ENCODE measurements around the gene SEPTIN10.

The SEPTIN10 gene

GRCh38 chr2:109494351-109494750, 119.4 kb downstream of the SEPTIN10 start:
- CTCF ChIA-PET: interaction anchor here (0.7 to 1.1 kb wide), 3 partner anchors 16 to 368 kb away, joined by 3 read pairs; no protein-coding TSS in a partner anchor
- no peak overlapping the region for H3K4me3 ChIP-seq (ENCODE audit: low read depth, low read length)
- no peaks in the 10 kb centered on the region for H3K4me1 ChIP-seq (ENCODE audit: control insufficient read depth, insufficient read depth, low read length)

GRCh38 chr2:109493176-109493935, 120.4 kb downstream of the SEPTIN10 start:
- TF ChIP-seq ZNF18 (tag by site-specific recombination; IDR thresholded peaks at IDR 0.05): peak; percentile 56; the same call in 1 of the 2 replicates
- TF ChIP-seq ZSCAN4 (tag by site-specific recombination; IDR thresholded peaks at IDR 0.05): peak; percentile 62
- no peak for TF ChIP-seq WT1 (tag by site-specific recombination; IDR thresholded peaks at IDR 0.05)
- Histone ChIP-seq H3K9me3 (ENCODE audit: control insufficient read depth, insufficient read depth, low read depth, low read length) (no peaks in the 10 kb centered on the region), H3K27ac (ENCODE audit: extremely low read depth, low read depth, low read length) (no peak overlapping the region), H3K4me1 (ENCODE audit: control insufficient read depth, insufficient read depth, low read length) (no peaks in the 10 kb centered on the region), H3K4me3 (ENCODE audit: low read depth, low read length) (no peak overlapping the region), H3K36me3 (ENCODE audit: control insufficient read depth in 2 of 2, insufficient read depth in 1 of 2, low read length in 2 of 2) (peaks cover 7 to 12% of the 10 kb centered on the region in 2 experiments; a peak in 2 of 3 replicates)
- ChIA-PET CTCF (no interaction called here), POLR2A (no interaction called here)

More at GRCh38 chr2:109494351-109494750, 119.4 kb downstream of the SEPTIN10 start:
- TF ChIP-seq ATF2 (tag by site-specific recombination; IDR thresholded peaks at IDR 0.05; ENCODE audit: low read depth): no peak
- TF ChIP-seq ZNF112 (tag by site-specific recombination; IDR thresholded peaks at IDR 0.05): no peak
- TF ChIP-seq ZNF777 (tag by site-specific recombination; IDR thresholded peaks at IDR 0.05; ENCODE audit: borderline replicate concordance): no peak
- TF ChIP-seq PRDM4 (tag by site-specific recombination; IDR thresholded peaks at IDR 0.05): no peak
- TF ChIP-seq ZIC2 (tag by site-specific recombination; IDR thresholded peaks at IDR 0.05): no peak
- TF ChIP-seq ZNF366 (tag by site-specific recombination; conservative IDR thresholded peaks at IDR 0.05): no peak
- no peak for TF ChIP-seq ZNF792 (tag by site-specific recombination; IDR thresholded peaks at IDR 0.05)
- Histone ChIP-seq H3K36me3 (ENCODE audit: control insufficient read depth in 2 of 2, insufficient read depth in 1 of 2, low read length in 2 of 2) (peaks cover 7 to 12% of the 10 kb centered on the region in 2 experiments; a peak in 2 of 3 replicates), H3K9me3 (ENCODE audit: control insufficient read depth, insufficient read depth, low read depth, low read length) (no peaks in the 10 kb centered on the region), H3K27ac (ENCODE audit: extremely low read depth, low read depth, low read length) (no peak overlapping the region)
- POLR2A ChIA-PET: no interaction called here
